ENCODE data around the gene KRTAP10-9.

Gene KRTAP10-9

GRCh38 chr21:44666401-44667320 is 39.8 kb downstream of the KRTAP10-9 start, which contains the start of gene KRTAP12-2:
TSS of gene KRTAP12-2 (minus strand) at chr21:44666927. CDS start at chr21:44666886, 41 bp downstream.
- no peak for DNase-seq (ENCODE audit: low spot score)

DNA sequence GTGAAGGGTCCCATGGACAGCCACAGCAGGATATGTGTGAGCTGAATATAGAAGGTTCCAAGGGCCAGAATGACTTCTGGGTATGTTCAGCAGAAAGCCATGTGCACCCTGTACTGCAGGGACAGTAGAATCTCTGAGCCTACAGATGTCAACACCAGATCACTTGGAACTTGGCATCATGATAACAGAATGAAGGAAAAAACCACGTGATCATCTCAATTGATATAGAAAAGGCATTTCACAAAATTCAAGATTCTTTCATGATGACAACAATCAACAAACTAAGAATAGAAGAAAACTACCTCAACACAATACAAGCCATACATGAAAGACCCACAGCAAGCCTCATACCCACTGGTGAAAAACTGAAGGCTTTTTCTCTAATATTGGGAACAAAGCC is 40.7 kb downstream of the KRTAP10-9 start:
- no peak for DNase-seq (ENCODE audit: low spot score)

- no peak for DNase-seq (ENCODE audit: low spot score)
These were observed 43.9 kb downstream of the KRTAP10-9 start for GRCh38 chr21:44670642-44671432.

GRCh38 chr21:44671911-44672310 is 45.0 kb downstream of the KRTAP10-9 start:
- DNase-seq (ENCODE audit: low spot score), result no peak

- DNase-seq (ENCODE audit: low spot score), result no peak
These were observed 51.0 kb downstream of the KRTAP10-9 start for GRCh38 chr21:44677881-44678280.
